Kidney capillary endothelial cell (primary cell): ENCODE measurements around the gene WDR86.

ENCODE experiments used
- DNase-seq: peaks from one replicate; pipeline ENCODE4 v3.0.0-alpha.2; 2018; ENCODE audit warnings: low spot score

Gene WDR86

DNA sequence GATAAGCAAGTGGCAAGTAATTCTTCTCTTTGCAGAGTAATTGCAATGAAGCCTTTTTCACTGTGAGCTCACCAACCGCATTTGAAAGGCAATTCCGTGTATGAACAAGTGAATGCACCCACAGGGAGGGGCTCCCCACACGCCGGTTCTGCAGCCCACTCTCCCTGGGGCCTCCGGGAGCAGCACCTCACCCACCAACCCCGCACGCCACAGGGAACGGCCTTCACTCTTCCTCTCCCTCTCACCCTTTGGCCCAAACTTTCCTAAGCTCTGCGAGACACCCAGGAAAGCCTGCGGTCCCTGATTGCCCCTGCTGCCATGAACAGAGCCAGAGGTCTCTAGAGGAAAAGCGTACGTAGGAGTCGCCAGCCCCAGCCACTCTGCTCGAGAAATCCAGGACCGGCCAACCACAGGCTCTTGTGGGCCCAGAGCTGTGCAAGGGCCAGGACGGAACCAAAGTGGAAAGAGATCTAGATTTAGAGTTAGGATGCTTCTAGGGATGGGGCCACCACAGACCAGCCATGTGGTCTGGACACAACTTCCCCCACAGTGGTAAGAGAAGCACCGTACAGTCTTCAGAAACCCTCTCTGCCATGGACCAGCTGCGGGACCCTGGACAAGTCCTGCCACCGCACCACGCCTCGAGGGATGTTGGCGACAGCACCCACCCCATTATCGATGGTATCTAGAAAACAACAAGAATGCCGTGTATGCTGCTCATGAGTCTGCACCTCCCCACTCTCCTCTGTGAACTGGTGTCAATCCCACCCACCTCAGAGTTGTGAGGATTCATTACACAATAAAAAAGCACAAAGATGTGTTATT is 3.6 kb downstream of the WDR86 start:
- no peak for DNase-seq

DNA sequence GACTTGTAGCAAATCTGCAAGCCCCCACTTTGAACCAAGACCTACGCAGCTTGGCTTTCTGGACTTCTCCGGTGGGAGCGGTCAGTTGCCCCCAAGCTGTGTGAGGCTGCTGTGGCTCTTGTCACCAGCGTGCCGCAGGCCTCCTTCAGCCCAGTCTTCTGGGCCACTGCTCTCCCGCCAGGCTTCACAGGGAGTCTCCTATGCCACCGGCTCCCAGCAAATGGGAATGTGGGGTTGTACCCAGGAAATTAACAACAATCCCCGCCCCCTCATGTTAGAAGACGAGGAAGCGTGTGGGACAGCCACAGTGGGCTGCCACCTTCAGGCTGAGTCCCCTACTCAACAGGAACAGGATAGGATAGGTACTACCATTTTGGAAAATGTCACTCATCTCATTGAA is 4.2 kb downstream of the WDR86 start:
- DNase-seq: no peak

DNA sequence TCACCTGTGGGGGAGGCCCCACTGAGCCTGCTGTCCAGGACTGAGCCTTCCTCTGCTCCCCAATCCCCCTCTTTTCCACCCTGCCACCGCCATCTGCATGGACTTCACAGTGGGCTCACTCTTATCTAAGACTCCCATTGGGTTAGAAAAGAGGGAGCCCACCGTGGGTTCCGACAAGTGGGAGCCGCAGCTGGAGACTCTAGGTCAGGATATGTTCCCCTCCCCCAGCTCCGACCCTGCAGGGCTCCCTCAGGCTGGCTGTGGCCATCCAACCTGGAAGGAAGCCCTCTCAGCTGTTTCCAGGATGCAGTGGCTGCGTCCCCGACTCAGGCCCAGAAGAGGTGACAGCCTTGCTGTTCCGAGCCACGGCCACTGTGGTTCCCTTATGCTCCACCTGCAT is 4.8 kb downstream of the WDR86 start:
- no peak for DNase-seq

DNA sequence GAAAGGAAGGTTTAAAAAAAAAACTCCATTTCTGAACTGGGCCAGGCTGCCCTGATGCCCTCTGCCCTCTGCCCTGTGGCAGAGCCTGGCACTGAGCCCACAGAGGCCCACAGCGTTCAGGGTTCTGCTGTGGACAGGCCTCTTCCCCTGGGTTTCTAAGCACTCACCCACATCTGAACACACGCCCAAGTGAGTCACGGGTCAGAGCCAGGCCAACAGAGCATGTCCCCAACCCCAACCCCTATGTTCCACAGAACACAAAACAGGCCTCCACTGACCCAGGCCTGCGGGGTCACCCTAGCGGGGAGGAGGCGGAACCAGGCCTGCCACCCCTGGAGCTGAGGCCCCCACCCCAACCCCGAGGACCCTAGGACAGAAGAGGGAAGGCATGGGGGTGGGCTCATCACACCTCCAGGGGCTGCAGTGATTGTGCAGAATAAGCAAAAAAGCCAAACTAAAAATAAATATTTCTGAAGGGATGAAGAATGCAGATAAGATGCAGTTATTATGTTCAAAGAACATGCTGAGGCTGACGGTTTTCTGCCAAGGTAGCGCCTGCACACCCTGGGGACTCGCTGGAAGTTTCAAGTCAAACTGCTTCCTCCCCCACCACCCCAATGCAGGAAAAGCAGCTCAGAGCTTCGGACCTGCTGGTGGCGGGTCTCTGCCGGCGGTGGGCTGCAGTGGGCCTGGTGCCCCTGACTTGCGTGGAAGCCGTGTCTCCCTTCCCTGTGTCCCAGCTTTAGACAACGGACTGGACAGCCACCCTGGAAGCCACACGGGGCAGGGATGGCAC is 5.4 kb downstream of the WDR86 start:
- DNase-seq: no peak

DNA sequence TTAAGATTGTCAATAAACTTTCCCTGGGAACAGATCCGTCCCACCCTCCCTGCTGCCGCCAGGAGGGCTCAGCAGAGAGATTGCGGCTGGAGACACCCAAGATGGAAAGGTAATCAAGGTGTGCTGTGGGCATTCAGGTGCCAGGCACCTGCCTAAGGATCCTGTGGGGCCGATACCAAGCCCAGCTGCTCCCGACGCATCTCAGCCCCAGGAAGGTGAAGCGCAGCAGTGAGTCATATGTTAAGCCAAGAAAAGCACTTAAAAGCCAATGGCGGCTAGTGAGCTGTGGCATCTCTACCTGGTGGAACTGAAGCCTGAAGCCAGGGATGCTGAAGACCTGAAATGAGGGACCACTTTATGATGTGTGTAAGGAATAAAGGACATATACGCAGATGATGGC is 6.1 kb downstream of the WDR86 start:
- DNase-seq: no peak

DNA sequence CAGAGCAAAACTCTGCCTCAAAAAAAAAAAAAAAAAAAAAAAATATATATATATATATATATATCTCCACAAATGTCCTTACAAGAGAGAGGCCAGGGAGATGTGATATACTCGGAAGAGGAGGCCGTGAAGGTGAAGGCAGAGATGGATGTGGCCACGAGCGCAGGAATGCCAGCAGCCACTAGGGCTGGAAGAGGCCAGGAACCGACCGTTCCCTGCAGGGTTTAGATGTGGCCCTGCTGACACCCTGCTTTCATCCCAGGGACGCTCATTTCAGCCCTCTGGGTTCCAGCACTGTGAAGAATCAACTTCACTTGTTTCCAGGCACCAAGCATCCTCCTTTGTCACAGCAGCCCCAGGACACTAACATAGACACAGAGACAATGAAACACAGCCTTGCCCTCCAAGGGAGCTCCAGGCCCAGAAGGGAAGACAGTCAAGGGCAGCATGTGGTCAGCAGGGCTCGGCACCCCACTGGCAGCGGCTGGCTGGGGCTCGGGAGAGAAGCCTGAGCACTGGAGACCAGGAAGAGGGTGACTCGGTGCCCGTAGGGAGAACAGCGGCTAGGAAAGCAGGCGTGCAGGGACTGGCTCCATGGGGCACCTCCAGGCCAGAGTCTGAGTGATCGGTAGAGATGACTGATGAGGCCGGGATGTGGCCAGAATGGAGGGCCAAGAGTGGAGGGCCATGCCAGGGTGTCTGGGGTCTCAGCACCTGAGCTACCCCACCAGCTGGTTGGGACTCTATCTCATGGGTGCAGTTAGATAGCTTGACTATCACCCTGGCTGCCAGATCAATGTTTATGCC is 7.6 kb downstream of the WDR86 start:
- no peak for DNase-seq

DNA sequence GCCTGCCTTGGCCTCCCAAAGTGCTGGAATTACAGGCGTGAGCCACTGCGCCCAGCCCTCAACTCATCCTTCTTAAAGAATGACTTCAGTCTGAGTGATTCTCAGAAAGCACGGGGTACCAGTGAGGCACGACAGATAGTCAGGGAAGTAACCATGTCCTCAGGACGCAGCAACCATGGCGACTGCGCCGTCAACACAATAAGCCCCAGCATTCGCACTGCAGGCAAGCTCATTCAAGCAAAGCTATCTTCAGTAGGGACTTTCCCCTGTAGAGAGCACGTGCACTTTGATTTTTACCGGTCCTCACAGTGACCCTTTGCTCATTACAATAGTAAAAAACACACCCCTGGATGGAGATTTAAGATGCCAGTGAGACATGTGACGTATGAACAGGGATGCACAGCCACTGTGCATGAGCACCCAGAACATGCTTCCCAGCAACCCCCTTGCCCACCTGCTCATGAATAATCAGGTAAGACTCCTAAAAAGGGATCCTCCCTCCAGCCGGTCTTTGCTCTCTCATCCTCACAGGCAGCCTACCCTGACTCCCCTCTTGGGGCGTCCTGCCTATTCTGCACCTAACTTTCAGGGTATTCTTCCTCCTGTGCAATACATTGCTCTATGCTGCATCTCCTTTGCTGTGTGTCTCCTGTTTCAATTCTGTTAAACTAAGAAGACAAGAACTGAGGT is 9.1 kb downstream of the WDR86 start:
- no peak for DNase-seq

DNA sequence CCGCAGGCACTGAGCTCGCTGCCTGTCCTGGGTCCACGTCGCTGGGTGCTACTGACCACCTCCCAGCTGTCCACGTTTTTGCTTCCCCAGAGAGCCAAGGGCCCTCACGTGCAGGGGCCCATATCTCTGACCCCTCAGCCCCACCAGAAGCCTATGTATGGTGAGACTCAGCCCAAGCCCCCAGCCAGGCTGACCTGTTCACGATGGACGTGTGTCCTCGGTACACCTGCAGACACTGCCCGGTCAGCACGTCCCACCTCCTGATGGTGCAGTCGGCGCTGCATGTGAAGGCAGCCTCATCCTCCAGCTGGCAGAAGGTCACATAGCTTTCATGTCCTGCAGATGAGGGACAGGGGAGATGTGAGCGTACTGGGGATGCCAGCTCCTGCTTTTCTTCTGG is 9.9 kb downstream of the WDR86 start:
- no peak for DNase-seq

DNA sequence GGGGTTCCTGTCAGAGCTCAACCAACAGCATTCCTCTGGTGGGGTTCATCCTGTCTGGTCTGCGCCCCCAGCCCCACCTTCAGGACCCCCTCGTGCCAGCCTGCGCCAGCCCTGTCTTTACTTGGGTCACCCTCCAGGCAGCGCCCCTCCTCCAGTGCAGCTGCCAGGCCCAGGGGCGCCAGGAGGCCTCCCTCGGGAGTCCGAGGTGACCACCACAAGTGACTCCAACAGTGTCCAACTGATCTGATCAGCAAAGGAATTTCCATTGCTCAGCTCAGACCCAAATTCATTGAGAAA is 10.6 kb downstream of the WDR86 start:
- DNase-seq: no peak

DNA sequence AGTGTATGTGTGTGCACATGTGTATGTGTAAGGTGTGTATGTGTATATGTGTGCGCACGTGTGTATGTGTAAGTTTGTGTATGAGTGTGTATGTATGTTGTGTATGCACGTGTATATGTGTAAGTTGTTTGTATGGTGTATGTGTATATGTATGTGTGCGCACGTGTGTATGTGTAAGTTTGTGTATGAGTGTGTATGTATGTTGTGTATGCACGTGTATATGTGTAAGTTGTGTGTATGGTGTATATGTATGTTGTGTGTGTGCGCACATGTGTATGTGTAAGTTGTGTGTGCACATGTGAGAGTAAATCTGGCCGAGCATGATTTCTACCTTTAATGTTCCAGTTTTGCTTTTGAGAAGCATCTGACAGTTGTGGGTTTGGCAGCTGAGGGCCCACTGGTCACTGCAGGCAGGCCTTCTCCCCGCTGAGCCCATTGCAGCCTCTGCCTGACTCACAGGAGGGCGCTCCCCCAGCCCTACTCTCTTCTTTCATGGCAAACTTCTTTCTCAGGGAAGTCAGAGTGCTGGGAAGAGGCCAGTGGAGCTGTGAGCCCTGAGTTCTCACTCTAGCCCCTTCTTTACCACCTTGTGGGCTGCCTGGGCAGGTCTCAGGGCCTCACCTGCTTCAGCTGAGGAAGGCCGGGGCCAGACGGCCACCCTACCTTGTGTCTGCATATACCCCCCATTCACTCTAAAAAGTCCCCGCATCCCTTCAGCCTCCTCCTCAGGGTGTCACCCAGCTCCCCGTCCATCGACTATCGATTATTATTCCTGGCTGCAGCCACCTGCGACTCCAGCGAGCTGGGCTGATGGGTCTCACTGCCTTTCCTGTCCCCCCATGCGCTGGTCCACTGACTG is 11.2 kb downstream of the WDR86 start:
- no peak for DNase-seq

DNA sequence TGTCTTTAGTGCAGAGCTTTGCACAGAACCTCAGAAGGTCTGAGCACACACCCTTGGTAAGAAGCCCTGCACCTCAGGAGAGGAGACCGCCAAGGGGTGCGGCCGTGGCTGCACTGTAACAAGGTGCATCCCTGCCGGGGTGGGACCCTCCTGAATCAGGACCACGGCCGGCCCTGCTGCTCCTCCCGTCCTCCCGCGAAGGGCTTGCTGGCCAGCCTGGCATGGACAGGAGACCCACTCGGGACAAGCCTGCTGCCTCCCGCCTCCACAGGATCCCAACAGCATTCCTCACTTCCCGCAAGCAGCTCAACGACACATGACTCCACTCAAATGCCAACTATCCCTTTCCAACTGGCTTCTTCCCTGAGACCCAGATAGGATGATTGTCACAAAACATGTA is 12.8 kb downstream of the WDR86 start:
- DNase-seq: no peak

DNA sequence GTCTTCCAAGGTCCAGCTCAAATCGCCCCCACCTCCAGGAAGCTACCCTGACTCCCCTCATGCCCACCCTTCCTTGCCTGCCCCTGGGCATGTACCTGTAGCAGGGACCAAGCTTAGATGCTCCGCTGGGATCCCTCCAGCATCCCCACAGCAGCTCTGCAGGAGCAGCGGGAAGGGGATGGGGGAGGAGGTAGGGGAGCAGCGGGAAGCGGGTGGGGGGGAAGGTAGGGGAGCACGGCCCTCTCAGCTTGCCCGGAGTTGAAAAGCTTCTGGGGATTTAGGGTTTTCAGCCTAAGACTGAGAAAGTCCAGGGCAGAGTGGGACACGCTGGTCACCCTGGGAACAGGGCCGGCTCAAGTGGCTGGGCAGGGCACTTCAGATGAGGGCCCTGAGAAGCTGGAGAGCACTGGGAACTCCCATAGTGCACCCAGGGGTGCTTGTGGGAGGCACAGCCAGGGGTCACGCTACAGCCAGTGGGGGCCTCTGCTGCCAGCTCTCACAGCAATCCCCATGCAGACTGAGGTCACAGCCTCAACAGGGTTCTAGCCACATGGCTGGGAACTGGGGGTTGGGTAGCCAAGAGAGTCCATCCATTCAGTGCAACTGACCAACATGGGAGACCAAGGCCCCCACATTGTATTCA is 13.4 kb downstream of the WDR86 start:
- no peak for DNase-seq

DNA sequence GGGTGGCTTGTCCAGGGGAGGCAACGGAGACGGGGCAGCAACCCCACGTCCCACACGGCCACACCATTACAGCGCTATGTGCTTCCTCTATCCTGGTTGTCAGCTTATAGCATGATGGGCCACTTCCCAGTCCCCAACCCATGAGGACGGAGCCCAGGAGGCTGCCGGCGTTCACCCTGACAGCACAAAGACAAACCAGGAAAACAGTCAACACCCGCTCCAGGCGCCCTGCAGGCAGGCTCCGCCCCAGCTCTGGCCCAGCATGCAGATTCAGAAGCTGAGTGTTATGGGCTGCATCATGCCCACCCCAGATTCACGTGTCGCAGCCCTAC is 14.8 kb downstream of the WDR86 start:
- DNase-seq: no peak

DNA sequence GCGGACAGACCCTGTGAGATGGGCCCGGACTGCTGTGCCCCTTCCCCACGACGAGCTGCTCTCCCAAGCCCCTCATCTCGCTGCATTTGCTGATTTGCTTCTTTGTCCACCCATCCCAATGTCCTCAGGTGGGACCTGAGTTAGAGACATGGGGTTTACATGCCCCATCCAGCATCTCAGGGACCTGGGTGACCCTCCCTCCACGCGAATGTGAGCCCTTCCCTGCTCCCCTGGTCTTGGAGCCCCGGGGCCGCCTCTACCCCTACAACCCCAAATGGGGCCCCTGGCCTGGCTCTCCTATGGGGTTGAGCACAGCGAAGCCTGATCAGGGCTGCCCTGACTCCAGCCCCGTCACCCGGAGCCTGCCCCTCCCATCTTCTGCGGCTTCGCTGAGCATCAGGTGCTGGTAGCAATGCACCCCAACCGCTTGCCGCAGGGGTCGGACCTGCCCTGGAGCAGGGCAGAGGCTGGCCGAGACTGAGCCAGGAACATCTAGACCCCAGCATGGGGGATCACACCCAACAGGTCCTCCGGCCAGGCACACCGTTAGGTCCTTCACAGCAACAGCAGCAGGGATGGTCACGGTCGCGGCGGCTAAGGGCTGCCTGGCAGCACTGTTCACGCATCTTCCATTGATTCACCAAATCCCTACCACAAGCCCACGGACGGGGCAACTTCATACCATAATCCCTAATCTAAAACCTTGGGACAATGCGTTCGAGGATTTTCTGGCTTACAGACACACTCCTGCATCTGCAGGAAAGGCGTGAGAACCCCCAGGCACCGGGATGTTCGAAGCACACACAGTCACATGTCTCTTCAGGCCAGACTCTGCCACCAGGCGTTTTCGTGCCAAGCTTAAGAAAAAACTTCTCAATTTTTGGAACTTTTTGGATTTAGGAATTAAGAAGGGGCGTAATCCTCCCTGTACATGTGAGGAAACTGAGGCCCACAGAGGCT is 15.5 kb downstream of the WDR86 start:
- no peak for DNase-seq

DNA sequence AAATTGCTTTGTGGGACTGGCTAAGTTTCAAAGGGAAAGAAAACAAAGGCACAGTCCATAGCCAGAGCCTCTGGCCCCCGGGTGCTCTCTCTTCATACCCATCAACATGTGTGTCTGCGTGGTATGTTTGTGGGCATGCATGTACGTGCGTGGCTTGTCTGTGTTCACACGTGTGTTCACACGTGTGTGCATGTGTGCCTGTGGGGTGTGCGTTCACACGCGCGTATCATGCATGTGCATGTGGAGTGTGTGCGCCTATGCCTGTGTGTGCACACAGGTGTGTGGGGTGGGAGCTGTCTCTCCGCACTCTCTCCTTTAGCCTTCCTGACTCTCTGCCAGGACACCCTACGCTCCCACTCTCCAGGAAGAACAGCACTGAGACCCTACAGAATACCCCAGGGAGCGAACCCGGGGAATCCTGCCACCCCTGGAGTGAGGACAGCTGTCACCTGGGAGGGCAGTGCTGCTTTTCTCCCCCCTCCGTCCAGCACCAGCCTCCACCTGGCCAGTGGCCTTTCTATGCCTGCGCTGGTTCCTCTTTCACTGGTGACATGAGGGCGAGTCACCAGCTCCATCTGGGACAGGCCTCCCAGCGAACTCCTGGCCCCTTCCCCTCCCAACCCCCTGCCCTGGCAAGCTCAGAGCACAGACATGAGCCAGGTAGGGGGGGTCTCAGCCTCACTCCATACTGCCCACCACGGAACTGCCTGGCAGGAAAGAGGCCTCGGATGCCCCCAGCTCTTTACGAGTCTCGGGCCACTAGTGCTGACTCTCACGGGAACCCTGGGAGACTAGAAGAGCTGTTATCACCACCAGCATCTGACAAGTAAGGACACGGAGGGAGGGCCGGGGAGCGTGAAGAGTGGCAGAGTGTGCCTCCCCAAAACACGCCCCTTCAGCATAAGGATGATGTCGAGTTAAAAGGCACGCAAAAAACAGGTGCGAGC is 16.5 kb downstream of the WDR86 start:
- no peak for DNase-seq

DNA sequence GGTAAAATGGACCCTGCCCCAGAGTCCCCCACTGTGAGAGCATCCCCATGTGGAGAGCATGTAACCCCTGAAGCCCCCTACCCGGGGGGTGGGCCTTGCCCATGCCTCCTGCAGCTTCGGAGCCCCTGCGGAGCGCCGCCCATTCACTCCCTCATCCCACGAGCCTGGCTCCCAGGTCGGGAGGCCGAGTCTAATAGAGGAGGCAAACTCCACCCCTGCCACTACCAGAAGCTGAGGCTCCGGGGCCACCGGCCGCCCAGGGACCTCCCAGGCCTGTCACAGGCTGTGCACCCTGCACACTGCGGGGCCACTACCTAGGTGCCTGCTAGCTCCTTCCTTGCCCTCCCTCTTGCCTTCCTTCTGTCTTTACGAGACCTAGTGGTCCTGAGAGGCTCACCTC is 17.4 kb downstream of the WDR86 start:
- DNase-seq: no peak

DNA sequence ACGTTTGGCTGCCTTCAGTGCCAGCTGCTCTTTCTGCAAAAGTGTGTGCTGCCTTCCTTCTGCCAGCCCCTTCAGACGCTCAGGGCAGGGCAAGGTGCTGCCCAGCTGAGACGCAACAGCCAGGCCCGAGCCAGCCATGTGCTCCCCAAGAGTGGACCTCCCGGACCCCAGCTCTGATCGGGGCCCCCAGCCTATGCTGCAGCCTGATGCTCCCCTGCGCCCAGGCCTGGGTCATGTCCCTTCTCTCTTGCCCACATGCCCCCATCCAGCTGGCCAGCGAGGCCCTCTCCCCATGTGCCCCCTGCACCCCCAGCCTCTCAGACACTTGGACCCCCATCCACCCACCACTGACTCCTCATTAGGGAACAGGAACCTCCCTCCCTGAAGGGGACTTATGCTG is 17.8 kb downstream of the WDR86 start:
- no peak for DNase-seq

DNA sequence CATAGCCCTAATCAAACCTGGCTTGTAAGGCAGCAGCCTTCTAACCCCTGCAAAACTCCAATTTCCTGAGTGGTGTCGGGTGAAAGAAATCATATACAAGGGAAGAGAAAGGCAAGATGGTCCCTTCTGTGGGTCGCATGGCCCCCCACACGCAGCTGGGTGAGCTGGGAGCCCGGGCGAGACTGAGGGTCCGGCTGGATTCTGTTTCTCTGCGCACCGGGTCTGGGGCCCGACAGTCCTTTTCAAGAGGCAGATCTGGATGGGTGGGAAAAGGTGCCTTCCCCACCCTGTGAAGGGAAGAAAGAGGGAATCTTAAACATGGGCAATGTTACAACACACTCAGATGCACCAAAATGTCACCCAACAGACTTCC is 18.5 kb downstream of the WDR86 start:
- DNase-seq: no peak
